Amniotic epithelial cell (primary cell): ENCODE measurements around the gene GFRA1.
"Not testable (repeated sequence)": the region's sequence is repeated elsewhere in the genome, so short reads cannot be mapped to it uniquely, and the experiment has no call there.

ENCODE experiments used
- DNase-seq: peaks from one replicate; pipeline ENCODE4 v3.0.0-alpha.2; 2010; ENCODE audit warnings: low read depth

GFRA1 gene

DNA sequence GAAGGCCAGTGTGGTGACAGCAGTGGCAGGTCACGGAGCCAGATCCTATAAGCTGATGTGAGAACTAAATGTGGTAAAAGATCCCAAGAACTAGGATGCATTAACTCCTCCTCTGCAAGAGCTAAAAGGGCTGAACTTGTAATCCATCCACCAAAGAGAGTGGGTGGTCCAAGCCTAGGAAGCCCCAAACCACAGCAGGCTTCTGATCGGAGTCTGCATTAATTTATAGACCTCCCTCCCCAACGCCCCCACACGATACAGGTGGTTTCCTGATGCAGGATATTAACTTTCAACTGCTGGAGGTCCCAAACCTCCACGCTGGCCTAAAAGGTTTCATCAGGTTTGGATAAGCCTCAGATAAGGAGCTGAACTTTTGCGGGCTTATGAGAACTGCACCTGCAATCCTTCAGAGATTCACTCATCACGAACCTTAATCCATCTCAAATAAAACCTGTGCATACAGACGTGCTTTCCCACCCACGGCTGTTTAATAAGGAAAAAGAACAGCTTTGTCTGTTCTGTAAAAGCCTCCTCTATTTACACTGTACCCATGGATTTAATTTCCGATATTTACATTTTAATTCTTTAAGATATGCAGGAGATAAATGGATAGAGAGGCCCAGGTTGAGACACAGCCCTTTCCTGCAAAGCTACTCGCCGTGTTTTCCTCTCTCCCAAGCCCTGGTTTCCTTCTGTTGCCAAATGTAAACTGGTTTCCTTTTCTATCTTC lies 74.9 kb downstream of the GFRA1 start:
- DNase-seq, result no peak

GRCh38 chr10:116195583-116195982 lies 77.4 kb downstream of the GFRA1 start:
- no peak for DNase-seq

- DNase-seq, result no peak
Measured at GRCh38 chr10:116195039-116195438, 78.0 kb downstream of the GFRA1 start.

GRCh38 chr10:116194061-116194460 lies 78.9 kb downstream of the GFRA1 start:
- DNase-seq, result no peak

DNA sequence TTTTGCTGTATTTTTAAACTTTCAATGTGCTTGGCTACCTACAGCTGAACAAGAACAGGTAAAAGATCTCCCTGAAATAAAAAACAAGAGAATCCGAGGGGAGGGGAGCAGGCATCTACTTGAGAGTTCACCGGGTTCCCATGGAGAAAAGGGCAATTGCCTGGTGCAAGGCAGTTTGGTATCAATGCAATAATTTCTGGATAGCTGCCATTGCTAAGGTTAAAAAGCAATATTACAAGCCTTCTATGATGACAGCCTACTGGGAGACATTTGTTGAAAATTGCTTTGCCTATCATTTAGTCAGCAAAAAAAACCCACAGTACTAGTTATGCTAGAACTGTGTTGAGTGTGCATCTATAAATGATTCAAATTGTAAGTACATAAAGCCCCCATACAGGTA lies 82.1 kb downstream of the GFRA1 start:
- no peak for DNase-seq

GRCh38 chr10:116186273-116186672 lies 86.7 kb downstream of the GFRA1 start:
- no peak for DNase-seq

DNA sequence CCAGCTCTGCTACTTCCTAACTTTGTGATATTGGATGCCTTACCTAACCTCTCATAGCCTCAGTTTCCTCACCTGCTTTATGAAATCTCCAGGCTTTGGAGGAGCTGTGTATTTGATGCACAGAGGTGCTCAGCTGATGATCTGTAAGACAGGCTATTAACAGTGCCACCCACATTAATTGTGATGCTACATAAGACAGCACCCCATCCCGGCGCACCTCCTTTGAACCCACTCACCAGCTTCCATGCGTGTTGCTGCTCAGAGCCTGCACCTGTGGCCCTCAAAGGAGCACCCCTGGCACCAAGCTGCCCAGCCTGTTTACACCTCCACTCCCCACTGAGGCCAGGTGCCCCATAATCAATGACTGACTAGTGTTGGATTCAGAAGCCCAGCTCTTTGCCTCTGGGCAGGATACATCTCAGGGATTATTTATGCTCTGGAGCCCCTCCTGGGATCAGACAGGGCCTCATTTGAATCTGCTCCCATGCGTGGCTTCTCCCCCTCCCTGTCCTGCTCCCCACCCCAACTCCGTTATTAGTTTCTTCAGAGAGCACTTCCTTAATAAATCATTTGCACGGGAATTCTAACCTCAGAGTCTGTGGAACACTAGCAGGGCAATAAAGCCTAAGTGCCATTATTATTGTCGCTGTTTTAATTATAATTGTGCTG lies 87.7 kb downstream of the GFRA1 start:
- no peak for DNase-seq

GRCh38 chr10:116184512-116184794 lies 88.6 kb downstream of the GFRA1 start:
- DNase-seq, result no peak

DNA sequence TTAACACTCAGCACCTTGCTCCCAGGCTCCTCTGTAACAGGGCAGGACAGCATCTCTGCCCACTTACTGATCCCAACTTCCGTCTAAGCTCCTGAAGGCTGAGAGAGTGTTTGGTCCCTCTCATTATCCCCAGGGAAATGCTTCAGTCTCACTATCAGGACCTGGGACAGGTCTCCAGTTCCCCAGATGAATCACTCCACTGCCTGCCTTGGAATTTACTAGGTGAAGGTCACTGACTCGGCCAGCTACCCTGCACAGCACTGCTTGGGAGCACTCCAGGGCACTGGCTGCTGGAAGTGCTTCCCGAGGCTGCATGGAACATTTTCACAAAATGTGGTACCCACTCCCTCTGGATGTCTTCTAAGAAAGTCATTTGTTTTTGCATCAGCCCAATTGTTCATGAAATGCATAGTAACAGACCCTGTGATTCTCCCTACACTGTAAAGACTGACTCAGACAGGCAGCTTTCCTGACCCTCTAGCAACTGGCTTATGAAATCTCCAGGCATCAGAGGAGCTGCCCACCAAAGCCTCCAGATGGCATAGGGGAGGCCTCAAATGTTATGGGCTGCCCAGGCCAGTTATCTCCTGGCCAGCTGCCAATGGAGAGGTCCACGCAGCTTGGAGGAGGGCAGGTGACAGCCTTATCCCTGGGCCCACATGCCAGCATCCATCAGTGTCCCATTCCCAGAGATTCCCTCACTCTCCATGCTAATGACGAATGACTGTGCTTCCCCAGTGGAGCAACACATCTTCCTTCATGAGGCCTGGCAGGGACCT lies 89.1 kb downstream of the GFRA1 start:
- DNase-seq, result peak; percentile 36

GRCh38 chr10:116182426-116182825 lies 90.6 kb downstream of the GFRA1 start:
- no peak for DNase-seq

- no peak for DNase-seq
Measured at GRCh38 chr10:116178086-116178605, 94.9 kb downstream of the GFRA1 start.

GRCh38 chr10:116175231-116175630 lies 97.8 kb downstream of the GFRA1 start:
- no peak for DNase-seq

GRCh38 chr10:116171505-116171904 lies 101.5 kb downstream of the GFRA1 start:
- DNase-seq, result no peak

GRCh38 chr10:116170815-116171250 lies 102.2 kb downstream of the GFRA1 start:
- no peak for DNase-seq

DNA sequence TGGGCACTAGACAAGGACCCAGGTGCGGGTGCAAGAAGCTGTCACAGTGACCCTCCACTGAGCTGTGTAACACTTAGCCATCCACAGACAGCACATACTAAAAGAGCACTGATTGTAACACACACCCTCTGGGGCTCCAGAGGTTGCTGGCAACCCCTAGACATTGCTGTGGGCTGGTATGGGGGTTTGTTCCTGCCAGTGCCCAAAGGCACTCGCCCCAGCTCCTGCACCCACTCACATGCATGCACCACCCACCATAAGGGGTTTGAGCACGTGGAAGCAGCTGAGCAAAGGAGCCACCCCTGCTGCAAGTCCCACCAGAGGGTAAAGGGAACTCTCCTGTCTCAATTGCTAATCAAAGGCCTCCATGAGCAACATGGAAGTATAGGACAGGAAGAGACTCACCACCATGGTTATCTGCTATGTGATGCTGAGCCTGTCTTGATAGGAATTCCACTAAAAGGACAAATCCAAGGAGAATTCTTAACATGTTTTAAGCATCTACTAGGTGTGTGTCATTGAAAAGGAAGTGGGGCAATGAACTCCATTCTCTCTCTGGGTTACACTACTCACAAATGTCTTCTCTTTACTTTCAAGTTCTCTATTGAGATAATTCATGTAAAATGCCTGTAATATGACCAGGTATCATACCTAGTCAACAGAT lies 103.1 kb downstream of the GFRA1 start:
- no peak for DNase-seq

- DNase-seq, result no peak
Measured at GRCh38 chr10:116168745-116169144, 104.3 kb downstream of the GFRA1 start.

DNA sequence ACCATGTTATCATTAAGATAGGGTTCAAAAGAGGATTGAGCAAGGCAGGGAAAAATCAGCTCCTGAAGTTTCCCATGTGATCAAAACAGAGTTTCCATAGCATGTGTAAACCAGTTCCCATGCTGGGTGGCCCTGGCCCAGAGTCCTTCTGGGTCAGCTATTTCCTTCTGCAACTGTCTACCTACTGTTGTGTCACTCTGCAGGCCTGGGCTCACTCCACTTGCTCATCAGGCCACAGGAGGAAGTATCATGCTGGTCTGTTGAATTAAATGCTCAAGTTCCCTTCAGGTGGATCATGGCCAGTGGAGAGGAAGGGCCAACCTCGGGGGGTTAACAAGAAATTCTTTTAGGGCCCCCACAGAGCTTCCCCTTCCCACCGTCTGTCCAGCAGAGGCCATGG lies 104.7 kb downstream of the GFRA1 start:
- no peak for DNase-seq

GRCh38 chr10:116165941-116166340 lies 107.1 kb downstream of the GFRA1 start:
- not testable (repeated sequence) for DNase-seq

DNA sequence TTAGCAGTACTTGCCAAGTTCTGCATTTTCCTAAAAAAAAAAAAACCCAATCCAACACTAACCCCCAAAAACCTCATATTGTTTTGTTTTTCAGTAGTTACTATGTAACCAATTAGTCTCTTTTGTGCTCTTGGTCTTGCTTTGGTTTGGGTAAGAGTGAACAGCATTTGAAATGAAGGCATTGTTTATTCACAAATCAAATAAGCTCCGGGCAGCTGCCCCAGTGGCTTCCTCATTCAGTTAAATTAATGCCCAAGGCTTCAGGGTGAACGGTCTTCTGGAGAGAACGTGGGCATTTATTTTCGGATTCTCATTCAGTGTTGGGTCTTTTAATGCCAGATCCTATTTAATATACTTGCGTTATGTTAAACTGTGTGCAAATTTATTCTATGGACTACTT lies 108.7 kb downstream of the GFRA1 start:
- DNase-seq, result no peak

- no peak for DNase-seq
Measured at GRCh38 chr10:116163333-116164131, 109.5 kb downstream of the GFRA1 start.

- no peak for DNase-seq
Measured at GRCh38 chr10:116162851-116163250, 110.2 kb downstream of the GFRA1 start.

DNA sequence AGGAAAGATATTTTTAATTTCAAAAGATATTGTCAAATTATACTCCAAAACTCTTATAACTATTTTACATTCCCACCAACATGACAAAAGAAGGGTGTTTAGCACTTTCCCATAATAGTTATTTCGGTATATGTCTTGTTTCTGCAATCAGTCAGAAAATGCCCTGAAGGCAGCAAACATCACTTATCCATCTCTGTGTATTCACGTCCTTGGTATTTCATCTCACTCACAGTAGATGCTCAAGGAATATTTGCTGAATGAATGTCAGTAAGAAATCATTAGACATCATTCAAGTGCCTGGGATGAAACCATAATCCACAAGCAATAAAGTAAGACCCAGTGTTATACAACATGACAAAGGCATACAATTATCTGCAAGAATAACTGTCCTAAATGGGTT lies 112.7 kb downstream of the GFRA1 start:
- no peak for DNase-seq
